HL-60/S4 treated with retinoic acid at 250 ng/mL for 4 days and 3 days (cell line): Measurements from ENCODE around the gene NCOA1.
"Not testable (repeated sequence)": the region's sequence is repeated elsewhere in the genome, so short reads cannot be mapped to it uniquely, and the experiment has no call there.

Source experiments
- in situ Hi-C: fragments of 300-500 bp; cut with MboI; formaldehyde crosslinking; loops from 2 replicates; pipeline ENCODE4 v1.7.0; 2022; ENCODE audit warnings: low sequenced_read_pairs

Gene NCOA1

DNA sequence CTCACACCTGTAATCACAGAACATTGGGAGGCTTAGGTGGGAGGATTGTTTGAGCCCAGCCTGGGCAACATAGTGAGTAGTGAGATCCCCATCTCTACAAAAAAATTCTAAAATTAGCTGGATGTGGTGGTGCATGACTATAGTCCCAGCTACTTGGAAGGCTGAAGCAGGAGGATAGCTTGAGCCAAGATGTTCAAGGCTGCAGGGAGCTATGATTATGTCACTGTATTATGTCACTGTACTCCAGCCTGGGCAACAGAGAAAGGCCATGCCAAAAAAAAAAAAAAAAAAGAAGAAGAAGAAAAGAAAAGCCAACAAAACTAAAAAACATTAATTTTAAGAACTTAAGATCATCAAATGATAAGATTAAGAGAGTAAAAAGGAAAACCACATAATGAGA is 17.4 kb upstream of the NCOA1 start:
- in situ Hi-C loops: no loop called here

GRCh38 chr2:24474053-24474452 is 17.0 kb upstream of the NCOA1 start:
- in situ Hi-C loops: no loop called here

DNA sequence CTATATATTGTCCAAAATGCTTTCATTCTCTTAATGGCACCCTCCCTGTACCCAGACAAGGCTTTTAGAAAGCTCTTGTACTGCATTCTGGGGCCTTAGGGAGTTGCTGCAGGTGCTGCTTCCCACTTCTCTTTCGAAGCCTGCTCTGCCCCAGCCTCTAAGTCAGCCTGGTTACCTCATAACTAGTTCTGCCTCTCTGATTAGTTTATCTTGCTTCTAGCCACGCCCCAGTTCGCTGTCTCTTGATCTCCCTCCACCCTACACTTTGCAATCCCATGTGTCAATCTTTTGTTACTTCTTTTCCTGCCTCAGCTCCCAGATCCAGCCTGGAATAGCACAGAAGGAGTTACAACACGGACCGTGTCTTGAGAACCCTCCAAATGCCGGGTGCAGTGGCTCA is 13.8 kb upstream of the NCOA1 start:
- in situ Hi-C loops: no loop called here

DNA sequence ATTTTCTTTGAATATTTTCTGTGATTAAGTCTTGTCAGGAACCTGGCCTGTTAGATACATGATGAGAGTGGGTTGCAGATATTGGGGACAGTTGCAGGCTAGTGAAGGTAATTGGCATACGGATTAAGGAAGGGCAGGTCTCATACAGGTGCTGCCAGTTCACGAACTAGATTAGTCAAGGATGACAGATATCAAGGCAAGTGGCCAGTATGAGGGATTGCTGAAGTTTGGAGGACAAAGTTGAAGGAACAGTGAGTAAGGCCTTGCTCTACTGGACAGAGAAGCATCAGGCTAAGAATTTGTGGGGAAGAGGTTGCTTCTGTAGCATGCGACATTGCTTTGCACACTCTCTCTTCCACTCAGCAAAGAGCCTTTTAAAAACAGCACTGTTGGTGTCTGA is 12.8 kb upstream of the NCOA1 start:
- in situ Hi-C loops: no loop called here

DNA sequence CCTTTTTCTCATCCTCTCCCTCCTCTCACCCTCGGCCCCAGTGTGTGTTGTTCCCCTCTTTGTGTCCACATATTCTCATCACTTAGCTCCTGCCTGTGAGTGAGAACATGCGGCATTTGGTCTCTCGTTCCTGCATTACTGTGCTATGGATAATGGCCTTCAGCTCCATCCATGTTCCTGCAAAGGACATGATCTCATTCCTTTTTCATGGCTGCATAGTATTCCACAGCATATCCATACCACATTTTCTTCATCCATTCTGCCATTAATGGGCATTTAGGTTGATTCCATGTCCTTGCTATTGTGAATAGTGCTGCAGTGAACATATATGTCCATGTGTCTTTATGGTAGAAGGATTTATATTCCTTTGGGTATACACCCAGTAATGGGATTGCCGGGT is 10.8 kb upstream of the NCOA1 start:
- in situ Hi-C loops: no loop called here

DNA sequence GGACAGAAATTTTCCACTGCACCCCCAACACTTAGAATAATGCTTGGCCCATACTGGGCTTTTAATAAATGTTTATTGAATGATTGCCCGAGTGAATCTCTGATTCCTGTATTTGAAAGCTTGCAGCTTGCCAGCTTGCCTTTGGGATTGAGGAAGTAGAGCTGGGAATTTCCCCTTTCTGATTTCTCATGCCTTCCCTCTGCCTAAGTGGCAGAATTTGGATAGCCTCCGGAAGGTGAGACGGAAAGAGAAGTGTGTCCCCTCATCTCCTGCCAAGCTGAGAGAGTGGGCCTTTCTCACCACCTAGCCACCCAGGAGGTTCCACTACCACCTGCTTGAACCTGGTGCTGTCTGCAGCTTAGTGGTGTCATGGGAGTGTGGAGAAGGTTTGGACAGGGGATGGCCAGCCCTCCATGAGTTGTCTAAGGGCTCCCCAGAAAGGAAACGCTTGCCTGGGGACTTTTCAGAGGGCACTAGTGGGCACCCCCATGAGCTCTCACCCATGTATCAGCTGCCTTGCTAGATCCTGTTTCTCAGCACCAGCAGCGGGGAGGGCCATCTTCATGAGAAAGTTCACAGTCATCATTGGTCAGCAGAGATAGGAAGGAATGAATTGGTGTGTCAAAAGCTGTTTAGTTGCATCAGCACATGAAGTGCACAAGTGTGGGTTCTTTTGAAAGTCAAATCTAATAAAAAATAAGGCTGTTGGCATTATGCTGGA is 8.6 kb upstream of the NCOA1 start:
- in situ Hi-C loops: no loop called here

GRCh38 chr2:24482972-24483300 is 8.1 kb upstream of the NCOA1 start:
- in situ Hi-C loops: no loop called here

DNA sequence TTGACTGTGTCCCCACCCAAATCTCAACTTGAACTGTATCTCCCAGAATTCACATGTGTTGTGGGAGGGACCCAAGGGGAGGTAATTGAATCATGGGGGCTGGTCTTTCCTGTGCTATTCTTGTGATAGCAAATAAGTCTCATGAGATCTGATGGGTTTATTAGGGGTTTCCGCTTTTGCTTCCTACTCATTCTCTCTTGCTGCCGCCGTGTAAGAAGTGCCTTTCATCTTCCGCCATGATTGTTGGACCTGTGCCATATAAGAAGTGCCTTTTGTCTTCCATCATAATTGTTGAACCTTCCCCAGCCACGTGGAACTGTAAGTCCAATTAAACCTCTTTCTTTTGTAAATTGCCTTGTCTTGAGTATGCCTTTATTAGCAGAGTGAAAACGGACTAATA is 6.4 kb upstream of the NCOA1 start:
- in situ Hi-C loops: not testable (repeated sequence)

GRCh38 chr2:24485197-24485596 is 5.9 kb upstream of the NCOA1 start:
- in situ Hi-C loops: no loop called here

- in situ Hi-C loops: no loop called here
These were observed 4.3 kb upstream of the NCOA1 start for GRCh38 chr2:24486636-24487205.

DNA sequence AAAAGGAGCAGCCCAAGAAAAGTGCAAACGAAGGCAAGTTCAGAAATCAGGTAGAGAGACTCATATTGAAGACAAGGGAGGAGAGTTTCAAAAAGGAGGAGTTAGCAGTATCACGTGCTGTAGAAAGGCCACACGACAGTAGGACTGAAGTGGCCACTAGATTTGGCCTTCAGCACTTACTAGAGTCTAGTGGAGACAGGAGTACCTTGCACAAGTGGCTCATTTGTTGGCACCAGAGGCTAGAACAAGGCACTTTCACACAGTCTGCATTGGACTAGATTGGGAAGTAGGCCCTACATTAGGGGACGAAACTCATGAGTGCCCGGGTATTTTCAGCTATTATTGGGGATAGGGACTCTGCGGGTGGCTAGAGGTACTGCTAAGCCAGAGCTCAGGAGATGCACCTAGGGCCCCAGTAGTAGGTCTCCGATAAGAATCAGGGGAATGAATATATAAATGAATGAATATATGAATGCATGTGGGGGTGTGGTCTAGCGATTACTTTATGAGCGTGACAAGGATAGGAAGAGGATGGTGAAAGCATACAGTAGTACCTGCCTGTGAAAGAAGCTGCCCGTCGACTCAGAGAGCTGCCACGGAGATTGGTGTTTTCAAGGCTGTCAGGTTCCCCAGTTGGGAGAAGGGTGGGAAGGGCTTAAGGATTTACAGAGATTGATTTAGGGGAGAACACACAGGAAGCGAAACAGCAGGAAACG is 1.4 kb upstream of the NCOA1 start:
- in situ Hi-C loops: no loop called here

DNA sequence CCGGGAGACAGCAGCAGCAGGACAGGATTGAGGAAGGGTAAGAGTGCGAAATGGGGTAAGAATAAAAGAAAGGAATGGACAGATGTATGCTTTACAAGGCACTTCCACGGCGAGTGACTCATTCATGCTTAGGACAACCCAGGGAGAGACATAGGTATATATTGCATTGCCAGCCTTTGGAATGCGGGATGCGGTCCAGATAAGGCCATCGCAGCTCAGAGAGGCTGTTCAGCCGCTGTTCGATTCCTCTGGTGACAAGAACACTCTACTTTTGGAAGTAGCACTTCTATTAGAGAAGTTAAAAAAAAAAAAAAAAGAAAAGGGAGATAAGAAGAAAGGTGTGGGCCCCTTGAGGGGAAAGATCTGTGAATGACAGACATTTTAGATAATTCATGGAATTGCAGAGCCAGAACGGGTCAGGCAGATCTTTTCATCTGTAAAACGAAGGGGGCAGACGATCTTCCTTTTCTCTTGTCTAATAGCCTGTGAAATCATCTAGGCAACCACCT is 819 bp upstream of the NCOA1 start:
- in situ Hi-C loops: no loop called here

DNA sequence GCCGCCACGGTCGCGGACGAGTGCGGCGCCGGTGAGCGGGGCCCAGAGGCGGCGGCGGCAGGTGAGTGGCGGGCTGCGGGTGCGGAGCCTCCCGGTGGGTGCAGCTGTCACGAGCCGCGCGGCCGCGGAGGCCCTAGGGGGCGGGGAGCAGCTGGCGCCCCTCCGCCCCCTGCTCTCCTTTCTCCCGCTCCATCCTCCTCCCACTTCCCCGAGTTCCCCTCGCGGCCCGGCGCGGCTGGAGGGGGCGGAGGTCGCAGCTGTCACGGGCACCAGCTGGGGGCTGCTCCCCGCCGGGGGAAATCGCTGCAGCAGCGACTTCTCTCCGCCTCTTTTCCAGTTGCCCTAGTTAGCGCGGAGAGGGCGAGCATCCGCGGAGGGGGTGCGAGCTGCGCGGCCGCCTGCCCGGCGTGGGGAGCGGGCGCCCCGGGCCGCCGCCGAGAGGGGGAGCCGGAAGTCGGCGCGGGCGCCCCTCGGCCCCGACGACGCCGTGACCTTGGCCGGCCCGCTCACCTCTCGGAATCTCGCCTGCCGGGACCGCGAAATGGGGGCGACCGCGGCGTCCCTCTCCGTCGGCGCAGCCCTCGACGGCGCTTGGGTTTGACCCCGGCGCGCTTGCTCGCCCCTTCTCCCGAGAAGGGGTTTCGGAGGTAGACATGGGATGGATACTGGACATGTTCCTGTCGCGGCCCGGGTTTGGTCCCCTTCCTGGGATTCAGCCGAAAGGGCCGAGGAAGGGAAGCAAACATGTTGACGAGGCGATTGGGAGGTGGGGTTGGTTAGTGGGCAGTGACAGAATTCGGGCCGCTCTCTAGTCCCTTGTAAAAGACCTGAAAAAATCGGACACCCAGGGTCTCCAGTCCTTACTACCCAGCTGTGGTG is 727 bp downstream of the NCOA1 start:
- in situ Hi-C loops: no loop called here

DNA sequence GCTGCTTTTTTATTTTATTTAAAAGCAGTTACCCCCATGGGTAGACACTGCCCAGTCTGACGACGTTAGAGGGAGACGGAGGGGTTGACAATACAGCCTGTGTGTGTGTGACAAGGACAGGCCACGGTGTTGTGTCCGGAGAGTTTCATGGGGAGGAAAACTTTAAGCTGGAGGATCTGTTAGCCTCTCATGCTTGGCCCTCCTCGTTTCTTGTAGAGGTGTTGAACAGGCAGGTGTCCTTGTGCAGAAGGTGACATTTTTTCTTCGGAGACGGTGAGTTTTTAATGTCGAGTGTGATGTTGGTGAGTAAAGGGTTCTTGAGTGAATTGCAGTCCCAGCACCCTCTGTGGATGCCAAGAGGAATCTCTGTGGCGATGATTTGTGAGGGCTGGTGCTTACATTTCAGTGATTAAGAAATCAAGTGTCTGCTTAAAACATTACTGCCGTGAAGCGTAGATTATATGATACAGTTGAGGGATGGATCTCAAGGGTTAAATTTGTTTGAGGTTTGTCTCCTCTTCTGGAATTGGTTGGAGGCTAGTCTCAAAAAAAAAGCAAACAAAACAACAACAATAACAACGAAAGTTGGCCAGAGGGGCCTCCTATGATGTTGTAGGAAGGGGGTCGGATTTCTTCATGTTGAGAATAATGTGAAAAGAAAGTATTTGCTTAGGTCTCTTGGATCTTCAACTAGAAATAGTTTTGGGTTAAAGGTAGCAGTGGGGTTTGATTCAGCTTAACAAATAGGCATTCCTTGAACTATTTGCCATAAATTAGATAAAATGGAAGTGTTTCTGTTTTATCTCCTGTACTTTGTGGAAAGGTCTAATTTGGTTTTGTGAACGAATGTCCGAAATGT is 1.6 kb downstream of the NCOA1 start:
- in situ Hi-C loops: no loop called here

DNA sequence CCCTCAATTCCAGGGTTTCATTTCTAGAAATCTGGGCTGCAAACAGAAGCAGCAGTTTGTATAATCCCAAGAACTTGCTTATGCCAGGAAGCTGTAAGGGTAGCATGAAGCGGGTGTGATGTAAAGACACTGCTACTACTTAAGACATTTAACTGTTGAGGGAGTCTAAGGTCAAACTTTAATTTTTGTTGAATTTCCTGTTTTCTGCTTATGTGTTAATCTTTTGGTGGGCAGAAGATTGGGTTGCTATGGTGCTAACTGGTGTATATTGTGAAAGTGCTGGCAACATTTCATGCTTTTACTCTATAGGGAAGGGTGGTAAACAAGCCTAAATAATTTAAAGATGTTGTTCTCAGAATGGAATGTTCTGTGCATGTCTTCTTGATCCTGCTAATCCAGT is 2.7 kb downstream of the NCOA1 start:
- in situ Hi-C loops: no loop called here

GRCh38 chr2:24494410-24494809 is 3.4 kb downstream of the NCOA1 start:
- in situ Hi-C loops: no loop called here

DNA sequence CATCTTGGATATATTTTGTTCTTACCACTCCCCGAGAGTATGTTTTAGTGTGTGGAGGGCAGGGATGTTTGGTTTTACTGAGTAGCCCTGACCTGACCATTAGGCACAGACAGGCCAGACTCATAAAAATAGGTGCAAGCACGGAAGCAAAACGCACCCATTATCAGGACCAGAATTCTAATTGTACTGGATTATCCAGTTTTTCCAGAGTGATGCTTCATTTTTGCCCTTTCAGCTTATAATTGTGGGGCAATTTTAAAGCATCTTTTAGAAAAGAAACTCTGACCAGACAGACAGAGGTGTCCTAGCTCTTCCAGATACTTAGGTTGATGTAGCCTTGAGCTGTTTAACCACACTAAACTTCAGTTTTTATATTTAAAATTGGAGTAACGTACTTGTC is 4.4 kb downstream of the NCOA1 start:
- in situ Hi-C loops: no loop called here

DNA sequence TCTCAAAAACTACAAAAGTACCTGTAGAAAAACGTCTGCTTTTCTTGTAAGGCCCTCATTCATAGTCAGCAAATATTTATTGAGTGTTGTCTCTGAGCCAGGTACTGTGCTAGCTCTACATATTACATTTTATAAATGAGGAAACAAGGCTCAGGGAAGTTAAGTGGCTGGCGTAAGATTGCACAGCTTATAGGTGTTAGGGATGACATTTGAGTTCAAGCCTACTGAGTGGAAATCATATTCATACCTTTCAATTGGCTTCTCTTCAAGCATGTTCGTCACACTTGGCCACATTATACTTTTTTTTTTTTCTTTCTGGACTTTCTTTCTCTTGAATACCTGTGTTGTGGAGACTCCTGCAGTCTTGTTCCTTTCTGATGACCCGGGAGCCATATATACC is 5.9 kb downstream of the NCOA1 start:
- in situ Hi-C loops: no loop called here

DNA sequence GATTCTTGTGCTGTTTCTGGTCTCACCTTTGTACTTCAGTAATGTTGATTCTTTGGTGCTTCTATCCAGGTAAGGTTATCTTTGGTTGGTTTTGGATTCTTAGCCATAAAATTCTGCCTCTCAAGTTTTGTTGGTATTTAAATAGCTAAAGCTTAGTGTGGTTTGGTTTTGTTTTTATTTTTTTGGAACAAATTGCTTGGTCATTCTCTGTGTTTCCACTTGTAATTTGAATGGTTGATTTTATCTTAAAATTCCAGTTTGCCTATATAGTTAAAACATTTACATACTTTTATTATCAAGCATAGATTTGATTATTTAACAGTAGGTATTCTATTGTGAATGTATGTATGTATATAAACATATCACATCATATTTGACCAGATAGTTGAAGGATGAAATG is 6.6 kb downstream of the NCOA1 start:
- in situ Hi-C loops: no loop called here

- in situ Hi-C loops: no loop called here
These were observed 7.1 kb downstream of the NCOA1 start for GRCh38 chr2:24498121-24498520.
